HUDEP-2 (cell line): Measurements from ENCODE around the gene IRX6.

Experiments used
- DNase-seq, 76 experiments: peaks; one replicate each; lab custom pipeline; 2025; ENCODE audit not compliant: unreplicated experiment in 76 of 76; lab: John Stamatoyannopoulos, UW

The IRX6 gene

GRCh38 chr16:55323637-55324271 lies at the start of gene IRX6:
IRX6 (plus strand) TSS chr16:55324203; CDS start chr16:55325092, 889 bp downstream.
- DNase-seq = peak in 7 of 76 experiments; percentile 1 to 22 (median 3)

DNA sequence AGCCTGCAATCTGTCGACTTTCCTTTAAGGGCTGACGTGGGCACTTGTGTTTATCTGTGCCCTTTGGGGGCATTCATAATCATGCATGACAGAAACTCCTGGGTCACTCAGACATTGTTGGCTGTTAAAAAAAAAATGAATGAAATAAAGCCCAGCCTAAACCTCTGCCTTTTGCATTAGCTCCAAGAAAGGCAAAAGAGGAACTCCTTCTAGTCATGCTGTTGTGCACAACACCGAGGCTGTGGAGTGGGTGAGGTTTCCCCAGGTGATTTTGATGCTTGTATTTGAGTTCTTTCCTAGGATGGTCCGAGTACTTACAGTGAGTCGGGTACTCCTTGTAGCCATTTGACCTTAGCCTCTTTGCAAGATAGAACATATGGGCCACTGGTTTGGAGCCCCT lies 49.6 kb upstream of the IRX6 start:
- DNase-seq = no peak

DNA sequence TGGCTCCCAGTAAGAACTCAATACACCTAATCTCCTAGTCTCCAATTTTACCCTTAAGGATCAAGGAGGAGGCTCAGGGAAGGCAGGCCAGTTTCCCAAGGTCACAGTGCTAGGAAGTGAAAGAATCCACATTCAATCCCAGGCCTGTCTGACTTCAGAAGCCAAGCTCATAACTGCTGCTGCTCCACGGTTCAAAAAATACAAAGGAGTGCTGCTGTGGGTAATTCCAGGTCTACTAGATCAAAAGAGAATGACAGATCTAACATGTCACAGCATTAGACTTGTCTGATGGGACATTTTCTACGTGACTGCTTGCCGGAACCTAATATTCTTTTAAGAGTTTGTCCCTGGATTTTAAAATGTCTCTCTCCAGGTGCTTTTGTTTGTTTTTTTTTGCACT lies 48.8 kb upstream of the IRX6 start:
- DNase-seq = no peak

- no peak for DNase-seq
Observed at GRCh38 chr16:55275869-55276268, 48.1 kb upstream of the IRX6 start.

- no peak for DNase-seq
Observed at GRCh38 chr16:55277536-55277935, 46.5 kb upstream of the IRX6 start.

DNA sequence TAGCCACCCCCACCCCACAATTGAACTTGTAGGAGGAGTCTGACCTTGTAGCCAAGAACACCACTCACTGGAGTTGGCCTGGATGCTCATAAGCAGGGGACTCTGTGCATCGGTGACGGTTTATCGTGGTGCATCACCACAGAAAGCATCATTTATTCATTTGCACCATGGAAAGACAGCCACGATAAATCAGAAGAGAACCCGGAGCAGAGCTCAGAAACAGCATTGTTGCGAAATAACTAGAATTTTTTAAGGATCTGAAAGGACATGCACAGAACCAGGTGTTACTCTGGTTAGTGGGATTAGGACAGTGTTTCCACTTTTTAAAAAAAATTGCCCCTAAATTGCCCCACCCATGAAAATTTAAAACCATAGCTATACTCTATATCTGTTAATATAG lies 44.4 kb upstream of the IRX6 start:
- DNase-seq = no peak

DNA sequence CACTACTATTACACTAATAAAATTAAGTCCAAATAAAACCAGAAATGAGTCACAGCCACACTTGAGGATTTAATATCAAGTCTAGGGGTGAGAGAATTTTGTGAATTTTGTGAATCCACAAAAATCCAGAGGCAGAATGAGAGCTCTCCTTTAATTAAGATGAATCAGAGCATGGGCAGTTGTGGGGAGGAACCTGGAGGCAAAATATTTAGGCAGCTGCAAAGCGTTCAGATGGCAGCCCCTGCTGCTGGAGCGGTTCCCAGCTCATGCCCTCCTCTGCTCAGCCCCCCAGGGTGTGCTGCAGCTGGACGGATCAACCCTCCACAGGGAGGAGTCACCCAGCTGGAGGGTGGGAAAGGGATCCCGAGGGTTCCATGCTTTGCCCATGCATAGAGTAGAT lies 43.4 kb upstream of the IRX6 start:
- no peak for DNase-seq

GRCh38 chr16:55282441-55282840 lies 41.6 kb upstream of the IRX6 start:
- DNase-seq = no peak

DNA sequence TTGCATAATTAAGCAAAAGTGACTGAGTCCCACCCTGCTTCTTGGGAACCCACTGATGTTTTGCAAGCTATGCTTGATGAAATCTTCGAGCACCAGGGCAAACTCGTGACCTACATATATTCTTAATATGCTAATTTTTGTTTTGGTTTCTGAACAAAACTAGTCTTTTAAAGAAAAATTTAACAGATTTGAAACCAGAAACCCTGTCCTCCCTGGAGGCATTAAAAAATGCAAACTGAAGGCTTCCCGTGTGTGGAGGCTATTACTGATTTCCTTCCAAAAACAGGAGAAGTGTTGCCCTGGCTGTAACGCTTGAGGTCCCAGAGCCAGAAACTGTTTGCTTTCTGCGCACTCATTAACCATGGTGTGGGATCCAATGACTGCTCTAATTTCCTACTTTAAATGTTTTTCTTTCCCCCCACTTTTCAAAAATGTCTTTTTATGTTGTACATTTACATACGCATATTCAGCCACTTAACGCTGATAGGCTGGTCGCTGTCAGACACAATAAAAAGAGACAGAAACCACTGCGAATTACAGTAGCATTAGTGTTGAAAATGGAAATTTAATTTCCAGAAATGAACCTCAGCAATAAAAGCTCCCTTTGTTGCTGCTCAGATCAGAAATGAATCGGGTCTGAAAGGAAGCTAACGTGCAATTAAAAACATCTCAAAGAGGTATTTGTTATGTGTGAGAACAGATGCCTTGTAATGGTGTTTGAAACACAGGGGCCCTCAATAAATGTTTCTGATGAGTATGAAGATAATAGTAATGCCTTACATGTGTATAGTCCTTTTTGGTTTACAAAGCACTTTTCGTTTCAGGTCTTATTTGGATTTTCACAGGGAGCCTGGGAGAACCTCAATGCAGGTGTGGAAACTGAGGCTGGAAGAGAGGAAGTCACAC lies 39.9 kb upstream of the IRX6 start:
- DNase-seq = no peak

GRCh38 chr16:55284718-55285099 lies 39.3 kb upstream of the IRX6 start:
- no peak for DNase-seq

DNA sequence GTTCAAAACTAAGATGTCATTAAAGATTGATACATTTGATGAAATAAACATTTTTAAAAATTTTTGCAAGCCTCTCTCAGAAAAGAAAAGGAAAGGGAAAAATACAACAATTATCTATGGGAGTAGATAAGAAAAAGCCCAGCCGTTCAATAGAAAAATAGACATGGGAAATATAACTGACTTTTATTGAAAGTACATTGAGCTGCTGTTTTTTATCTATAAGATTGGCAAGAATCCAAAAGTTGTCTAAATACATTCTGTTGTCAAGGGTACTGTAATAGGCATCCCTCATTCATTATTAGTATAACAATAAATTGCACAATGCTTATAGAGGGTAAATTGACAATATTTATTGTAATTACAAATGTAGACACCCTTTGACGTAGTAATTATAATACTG lies 38.4 kb upstream of the IRX6 start:
- DNase-seq = no peak

DNA sequence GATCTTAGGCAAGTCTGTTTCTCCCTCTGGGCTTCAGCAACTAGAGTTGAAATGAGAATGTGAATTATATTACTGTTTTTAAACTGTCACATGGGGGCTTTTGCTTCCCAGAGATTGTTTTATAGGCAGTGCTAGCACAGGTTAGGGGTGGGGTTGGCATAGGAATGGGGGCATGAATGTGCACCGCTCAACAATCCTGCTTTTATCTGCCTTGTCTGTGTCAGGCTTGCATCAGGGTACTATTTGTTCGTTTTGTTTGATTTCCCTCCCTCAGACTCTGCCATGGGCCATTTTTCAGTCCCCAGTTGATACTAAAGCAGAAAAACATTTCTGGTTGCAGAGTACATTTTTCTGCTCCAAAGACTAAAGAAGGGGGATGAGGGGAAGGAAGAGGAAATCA lies 34.6 kb upstream of the IRX6 start:
- DNase-seq = no peak

DNA sequence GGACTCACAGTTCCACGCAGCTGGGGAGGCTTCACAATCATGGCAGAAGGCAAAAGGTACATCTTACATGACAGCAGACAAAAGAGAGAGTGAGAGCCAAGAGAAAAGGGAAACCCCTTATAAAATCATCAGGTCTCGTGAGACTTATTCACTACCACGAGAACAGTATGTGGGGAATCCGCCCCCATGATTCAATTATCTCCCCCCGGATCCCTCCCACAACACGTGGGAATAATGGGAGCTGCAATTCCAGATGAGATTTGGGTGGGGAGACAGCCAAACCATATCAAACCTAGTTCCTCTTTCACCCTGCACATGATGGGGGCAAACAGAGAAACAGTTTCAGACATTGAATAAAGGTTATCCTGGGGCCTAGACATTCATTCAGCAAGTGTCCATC lies 32.2 kb upstream of the IRX6 start:
- no peak for DNase-seq

DNA sequence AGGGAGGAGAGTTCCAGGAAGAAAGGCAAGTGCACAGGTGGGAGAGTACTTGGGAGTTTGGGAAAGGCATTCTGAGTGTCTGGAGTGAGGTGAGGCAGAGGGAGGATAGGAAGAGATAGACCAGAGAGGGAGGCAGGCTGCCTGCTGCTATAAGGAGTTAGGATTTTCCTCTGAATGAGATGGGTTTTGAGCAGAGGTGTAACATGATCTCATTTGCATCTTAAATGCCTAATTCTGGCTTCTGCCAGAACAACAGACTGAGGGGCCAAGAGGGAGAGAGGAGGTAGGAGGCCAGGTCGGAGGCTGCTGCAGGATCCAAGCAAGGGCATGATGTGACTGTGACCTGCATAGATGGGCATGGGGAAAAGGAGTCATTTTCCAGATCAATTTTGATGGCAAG lies 31.5 kb upstream of the IRX6 start:
- no peak for DNase-seq

GRCh38 chr16:55294129-55294528 lies 29.9 kb upstream of the IRX6 start:
- DNase-seq = peak in 3 of 76 experiments; percentile 1 to 7 (median 4)

- no peak for DNase-seq
Observed at GRCh38 chr16:55294931-55295342, 29.1 kb upstream of the IRX6 start.

- no peak for DNase-seq
Observed at GRCh38 chr16:55297062-55297909, 26.7 kb upstream of the IRX6 start.

DNA sequence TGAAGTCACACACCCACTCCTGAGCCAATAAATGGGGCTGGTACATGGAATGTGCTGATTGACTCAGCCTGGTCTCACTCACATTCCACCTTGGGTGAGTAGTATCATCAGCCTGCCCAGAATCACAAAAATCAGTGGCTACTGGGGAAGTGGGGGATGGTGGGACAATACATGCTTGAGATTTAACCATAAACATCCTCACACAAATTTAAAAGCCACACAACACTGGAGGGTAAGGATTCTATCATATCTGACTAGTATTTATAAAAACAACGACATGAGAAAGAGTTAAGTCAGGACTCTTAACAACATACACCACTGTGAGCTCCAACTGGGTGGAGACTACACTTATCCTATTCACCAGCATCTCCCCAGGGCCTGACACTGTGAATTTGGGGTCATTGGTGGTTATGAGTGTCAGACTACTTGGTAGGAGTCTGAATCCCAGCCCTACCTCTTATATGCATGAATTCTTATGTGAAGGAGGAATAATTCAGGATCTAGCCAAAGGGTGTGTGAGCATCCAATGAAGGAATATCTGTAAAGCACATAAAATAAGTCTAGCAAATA lies 26.0 kb upstream of the IRX6 start:
- no peak for DNase-seq

DNA sequence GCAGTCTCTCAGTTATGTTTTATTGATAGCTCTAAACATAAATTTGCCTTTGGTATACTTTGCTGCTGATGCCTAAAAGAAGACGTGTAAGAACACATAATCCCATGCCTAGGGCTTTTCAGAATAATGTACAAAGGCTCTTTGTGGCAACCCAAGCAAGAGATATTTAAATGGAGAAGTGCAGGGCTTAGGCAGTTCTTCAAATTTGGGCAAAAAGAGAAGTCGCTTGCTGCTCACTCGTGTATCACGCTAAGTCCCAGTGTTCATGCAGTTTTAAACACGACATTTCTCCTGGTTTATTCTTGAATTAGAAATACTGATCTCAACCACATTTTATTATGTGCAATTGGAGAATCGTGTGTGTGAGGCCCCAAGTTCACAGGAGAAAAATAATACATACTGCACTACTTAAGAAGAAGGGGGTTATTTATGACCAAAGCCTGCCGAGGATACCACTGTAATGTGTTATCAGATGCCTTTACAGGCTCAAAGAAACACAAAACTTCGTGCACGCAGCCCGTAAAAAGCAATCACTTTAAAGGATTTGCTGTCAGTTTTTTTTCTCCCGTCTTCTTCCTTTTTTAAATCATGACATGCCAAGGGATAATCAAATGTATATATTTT lies 22.5 kb upstream of the IRX6 start:
- no peak for DNase-seq

DNA sequence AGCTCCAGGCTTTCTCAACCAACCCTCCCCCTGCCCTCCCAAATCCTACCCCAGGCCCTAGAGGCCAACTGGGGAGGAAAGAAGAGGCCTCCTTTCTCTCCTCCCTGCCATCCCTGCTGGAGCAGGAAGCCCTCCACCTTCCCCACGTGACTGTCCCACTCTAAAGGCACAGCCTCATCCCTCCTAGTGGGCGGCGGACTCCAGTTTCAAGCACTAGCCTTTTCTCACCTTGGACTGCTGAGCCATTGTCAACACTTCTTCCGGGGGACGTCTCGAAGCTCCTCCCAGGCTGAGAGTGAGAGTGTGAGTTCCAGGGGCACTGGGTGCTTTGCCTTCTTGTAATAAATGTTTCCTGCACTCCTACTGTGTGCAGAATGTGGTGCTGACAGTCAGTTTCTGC lies 21.4 kb upstream of the IRX6 start:
- DNase-seq = no peak

DNA sequence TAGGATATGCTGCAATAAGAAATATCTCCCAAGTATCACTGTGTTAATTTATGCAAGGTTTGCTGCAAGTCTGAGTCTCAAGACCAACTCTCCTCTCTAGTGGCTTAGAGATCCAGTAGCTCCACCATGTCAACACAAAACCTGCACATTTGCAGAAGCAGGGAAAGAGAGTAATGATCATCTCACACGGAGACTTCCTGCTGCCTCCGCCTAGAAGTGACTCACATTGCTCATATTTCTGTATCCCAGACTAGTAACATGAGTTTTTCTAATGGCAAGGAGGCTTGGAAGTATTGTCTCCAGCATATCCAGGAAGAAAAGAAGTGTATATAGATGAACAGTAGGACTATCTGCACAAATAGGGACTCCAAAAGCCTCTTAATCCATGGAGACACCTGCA lies 15.0 kb upstream of the IRX6 start:
- no peak for DNase-seq
